EH (cell line): ENCODE data around the gene ASIC3.
"Not testable (repeated sequence)": the region's sequence is repeated elsewhere in the genome, so short reads cannot be mapped to it uniquely, and the experiment has no call there.

Source experiments
- DNase-seq: peaks from one replicate; pipeline ENCODE4 v3.0.0-alpha.2; 2015; ENCODE audit warnings: low read depth

The ASIC3 gene

DNA sequence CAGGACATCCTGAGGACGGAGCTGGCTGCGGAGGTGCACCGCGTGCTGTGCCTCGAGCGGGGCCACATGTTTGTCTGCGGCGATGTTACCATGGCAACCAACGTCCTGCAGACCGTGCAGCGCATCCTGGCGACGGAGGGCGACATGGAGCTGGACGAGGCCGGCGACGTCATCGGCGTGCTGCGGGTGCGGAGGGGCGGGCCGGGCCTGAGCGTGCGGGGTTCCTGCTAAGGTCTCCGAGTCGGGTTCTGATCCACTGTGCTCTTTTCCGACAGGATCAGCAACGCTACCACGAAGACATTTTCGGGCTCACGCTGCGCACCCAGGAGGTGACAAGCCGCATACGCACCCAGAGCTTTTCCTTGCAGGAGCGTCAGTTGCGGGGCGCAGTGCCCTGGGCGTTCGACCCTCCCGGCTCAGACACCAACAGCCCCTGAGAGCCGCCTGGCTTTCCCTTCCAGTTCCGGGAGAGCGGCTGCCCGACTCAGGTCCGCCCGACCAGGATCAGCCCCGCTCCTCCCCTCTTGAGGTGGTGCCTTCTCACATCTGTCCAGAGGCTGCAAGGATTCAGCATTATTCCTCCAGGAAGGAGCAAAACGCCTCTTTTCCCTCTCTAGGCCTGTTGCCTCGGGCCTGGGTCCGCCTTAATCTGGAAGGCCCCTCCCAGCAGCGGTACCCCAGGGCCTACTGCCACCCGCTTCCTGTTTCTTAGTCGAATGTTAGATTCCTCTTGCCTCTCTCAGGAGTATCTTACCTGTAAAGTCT, 34.4 kb upstream of the ASIC3 start:
- peak; percentile 82 for DNase-seq

DNA sequence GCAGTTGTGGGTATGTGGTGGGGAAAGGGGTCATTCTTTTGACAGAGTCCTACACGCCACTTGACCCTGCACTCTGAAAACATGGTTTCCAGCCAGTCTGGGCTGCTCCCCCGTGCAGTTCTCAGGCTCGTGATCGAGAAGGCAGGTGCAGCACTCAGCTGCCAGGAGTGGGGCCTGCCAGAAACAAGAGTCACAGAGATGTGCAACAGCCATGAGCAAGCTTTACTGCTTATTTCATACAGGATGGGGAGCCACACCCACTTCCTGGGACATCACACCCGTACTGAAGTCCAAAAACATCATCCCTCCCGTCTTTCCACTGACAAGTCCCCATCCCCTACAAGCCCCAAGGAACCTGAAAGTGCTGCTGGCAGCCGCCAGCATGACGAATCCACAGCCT, 33.4 kb upstream of the ASIC3 start:
- no peak for DNase-seq

DNA sequence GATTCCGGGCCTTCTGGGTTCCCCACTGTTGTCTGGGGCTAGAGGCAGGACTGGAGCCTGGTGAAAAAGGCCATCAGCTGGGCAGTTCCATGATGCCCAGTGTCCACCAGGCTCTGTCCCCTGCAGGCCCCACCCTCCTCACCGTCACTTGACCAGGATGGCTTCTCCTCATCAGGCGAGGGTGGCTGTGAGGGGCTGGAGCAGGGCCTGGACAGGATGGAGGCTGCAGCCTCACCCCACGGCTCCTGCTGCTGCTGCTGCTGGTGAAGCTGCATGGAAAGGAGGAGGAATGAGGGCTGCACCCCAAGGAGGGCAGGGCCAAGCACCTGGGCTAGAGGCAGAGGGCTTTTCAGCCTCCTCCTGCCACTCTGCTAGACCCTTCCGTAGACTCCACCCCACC, 32.4 kb upstream of the ASIC3 start:
- no peak for DNase-seq

DNA sequence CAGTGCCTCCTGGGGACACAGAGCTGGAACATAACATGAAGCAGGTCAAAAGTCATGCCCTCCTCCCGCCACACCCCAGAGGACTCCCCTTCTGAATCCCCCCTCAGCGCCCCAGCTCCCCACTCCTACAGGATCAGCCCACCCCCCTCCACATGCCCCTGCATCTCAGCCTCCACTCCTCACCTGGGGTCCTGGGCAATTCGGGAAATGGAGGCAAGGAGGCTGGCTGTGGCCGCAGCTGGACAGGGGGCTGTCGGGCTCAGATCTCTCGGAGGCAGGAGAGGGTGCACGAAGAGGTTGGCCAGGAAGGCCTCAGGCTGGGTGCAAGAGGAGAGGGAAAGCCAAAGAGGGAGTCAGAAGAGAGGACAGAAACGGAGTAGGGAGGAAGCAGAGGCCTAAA, 31.8 kb upstream of the ASIC3 start:
- no peak for DNase-seq

DNA sequence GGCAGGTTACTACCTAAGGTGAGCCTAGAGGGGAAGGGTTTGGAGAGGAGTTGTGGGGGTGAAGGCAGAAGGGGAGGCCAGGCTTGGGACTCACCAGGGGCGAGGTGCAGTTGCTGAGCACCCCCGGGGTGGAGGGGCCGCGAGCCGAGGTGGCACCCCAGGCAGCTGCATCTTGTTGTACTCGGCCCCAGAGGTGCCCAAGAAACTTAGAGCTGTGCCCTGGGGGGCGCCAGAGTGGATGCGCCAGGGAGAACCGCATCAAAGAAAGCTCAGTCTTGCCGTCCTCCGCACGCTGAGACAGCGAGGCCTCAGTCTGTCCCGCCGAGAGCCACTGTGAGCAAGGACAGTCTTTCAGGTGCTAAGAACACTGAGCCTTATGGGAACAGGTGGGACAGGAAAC, 31.4 kb upstream of the ASIC3 start:
- no peak for DNase-seq

DNA sequence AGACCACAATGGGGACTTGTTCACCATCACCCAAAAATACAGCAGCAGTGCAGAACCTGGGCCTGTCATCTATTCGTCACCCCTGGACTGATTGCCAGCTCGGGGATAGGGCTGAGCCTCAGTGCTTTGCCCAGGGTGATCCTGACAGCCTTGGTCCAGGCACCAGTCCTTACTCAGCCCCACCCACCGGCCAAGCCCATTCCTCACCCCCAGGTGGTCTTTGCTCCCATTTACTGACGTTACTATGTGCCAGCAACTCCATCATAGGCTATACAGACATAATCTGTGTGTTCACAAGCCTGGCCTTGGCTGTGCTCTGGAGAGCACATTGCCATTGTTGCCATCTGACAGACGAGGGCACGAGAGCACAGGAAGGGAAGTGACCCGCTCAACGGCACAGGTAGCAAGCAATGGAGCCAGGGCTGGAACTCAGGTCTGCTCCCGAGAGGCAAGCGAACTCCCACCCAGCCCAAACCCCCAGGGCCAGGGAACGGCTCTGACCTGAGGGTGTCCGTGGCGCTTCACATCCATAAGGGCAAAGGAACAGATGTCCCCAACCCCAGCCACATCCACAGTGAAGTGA, 30.9 kb upstream of the ASIC3 start:
- DNase-seq, result no peak

DNA sequence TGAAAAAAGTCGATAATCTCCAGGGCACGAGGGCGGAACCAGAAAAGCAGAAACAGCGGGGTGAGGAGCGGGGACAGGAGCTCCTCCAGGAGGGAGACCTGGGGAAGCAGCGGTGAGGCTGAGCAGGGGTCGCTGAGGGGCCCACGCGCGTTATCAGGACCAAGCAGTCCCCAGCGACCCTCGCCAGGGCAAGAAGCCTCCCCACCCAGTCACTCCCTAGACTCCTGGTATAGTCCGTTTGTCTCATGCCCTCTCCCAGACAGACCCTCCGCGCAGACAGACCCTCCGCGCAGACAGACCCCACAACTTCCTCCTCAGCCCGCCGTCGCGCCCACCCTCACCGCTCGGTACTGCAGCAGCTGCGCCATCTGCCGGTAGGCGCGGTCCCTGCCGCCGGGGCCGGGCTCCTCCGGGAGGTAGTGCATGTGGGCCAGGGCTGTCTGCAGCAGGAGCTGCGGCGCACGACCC, 30.3 kb upstream of the ASIC3 start:
- DNase-seq, result peak; percentile 46

DNA sequence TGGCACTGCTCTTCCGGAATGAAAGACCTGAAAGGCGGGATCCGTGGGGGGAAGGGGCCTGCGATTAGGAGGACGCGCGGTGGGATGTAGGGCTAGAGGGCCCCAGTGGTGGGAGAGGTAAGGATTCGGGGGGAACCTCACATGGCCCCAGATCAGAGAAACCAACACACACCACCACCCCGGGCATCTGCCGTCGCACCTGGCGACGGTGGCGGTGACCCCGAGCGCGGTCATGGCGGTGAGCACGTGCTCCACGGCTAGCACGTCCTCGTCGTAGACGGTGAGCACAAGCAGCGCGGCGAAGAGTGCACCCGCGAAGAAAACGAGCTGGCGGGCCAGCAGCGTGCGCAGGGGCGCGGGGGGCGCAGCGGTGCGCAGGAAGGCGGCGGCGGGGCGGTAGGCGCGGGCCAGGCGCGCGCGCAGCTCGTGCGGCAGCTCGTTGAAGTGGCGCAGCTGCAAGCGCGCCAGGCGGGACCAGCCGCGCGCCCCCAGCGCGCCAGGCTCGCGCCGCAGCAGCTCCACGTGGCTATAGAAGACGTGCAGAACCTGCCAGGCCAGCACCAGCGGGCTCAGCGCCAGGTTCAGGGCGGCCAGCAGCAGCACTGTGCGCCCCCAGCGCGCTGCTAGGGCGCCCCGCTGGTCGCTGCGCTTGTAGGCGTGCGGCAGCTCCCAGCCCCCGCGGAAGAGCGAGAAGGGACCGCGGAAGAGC, 29.8 kb upstream of the ASIC3 start:
- DNase-seq, result peak; percentile 26

DNA sequence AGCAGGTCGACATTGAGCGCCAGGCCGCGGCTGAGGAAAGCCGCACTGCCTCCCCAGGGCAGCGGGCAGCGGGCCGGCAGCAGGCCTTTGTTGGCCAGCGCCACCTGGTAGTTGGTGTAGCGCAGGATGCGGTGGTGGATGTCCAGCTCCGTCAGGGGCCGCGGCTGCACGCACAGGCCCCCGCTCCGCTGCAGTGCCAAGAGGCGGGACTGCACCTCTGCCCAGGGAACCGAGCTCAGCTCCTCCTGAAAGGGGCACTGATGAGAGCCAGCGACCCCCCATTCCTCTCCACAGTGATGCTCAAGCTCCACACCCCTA, 29.2 kb upstream of the ASIC3 start:
- no peak for DNase-seq

DNA sequence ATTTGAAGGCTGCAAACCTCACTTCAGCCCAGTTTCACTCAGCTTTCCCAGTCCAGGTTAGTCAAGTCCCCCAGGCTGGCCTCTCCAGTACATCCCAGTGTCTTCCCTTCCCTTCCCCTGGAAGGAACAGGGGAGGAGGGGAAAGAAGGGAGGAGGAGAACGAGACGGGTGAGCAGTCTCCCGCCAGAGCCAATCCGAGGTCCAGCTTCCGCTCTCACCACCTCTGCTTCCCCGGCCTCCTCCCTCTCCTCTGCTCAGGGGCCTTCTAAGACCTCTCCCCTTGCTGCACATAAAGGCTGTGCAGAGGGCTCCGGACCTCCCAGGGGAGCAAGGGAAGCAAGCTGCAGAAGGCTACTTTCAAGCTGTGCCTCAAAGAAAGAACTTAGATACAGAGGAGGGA, 28.1 kb upstream of the ASIC3 start:
- DNase-seq, result no peak

DNA sequence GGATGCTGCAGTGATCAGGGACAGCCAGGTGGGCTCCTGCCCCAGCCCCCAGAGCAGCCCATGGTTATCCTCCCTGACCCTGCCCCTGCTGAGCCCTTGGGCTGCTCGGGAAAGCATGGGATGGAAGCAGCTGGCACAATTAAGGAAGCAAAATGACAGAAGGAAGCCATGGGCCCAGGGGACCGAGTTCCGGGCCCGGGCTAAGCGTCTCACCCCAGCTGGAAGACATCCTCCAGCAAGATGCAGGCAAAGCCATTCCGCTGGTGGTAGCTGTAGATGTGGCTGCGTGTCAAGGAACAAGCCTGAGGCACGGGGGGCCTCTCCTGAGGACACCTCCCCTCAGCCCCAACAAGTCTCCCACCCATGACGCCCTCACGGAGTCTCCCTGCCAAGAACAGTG, 25.1 kb upstream of the ASIC3 start:
- no peak for DNase-seq

DNA sequence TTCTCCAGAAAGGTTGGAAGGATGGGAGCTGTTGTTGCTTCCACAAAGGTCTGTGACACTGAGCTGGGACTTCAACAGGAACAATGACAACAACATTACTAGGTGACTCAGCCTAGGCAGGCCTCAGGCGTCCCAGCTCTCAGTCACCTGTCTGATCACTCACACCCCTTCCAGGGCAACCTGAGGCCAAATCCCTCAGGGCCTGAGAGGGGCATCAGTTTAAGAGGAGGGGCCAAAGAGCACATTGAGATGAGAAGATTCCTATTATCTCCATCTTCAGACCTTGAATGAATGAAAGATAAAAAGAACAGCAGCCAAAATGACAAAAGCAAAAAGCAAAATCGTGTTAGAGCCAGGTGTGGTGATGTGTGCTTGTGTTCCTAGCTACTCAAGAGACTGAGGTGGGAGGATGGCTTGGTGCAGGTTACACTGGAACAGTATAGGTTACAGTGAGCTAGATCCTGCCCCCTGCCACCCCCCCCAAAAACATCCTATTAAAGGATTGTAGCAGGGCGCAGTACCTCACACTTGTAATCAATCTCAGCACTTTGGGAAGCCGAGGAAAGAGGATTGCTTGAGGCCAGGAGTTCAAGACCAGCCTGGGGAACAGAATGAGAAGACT, 23.8 kb upstream of the ASIC3 start, which contains the start of gene ATG9B:
ATG9B (minus strand) TSS at position 60 of the 622 bp plus-strand sequence. CDS start 71 bp downstream, outside the sequence.
- DNase-seq, result no peak

DNA sequence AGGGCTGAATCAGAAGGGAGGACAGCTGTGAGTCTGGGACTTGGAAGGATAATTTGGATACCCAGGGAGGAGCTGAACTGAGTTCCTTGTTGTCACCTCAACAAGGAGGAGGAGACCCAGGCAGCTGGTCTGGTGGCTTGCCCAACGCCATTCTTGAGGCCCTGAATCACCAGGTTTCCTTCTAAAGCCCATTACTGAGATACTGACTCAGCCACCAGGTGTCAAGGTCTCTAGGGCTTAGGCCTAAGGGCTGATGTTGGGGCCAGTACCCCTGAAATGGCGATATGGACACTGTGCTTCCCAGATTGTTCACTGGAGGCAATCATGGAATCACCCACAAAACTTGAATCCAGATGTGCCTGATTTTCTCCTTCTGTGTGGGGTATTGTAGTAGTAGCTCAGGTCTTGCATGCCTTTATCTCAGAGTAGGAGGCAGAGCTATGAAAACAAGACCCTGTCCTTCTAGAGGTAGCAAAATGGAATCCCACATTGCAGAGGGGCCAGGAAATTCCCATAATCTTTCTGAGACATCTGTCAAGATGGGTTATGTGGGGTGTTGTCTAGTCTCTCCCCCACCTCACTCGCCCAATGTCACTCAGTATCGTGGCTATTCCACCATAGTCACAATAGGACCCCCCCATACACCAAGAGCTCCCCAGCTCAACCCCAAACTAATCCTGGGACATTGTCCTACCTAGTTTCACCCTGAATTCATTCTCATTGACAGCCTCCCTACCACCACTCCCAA, 22.2 kb upstream of the ASIC3 start:
- peak; percentile 32 for DNase-seq

DNA sequence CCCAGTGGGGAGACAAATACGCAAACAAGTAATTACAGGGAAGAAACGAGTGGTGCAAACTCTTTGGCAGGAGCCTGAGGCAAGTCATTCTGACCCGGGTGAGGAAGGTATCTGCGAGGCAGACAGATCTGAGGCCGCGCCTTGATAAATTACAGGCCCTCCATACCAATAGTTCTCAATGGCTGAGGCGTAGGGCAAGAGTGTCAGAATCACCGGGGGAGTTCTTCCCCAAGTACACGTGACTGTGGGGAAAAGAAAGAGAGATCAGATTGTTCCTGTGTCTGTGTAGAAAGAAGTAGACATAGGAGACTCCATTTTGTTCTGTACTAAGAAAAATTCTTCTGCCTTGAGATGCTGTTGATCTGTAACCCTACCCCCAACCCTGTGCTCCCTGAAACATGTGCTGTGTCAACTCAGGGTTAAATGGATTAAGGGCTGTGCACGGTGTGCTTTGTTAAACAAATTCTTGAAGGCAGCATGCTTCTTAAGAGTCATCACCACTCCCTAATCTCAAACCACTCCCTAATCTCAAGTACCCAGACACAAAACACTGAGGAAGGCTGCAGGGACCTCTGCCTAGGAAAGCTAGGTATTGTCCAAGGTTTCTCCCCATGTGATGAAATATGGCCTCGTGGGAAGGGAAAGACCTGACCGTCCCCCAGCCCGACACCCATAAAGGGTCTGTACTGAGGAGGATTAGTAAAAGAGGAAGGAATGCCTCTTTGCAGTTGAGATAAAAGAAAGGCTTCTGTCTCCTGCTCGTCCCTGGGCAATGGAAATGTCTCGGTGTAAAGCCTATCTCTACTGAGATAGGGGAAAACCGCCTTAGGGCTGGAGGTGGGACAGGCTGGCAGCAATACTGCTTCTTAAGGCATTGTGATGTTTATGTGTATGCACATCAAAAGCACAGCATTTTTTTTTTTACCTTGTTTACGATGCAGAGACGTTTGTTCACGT, 21.3 kb upstream of the ASIC3 start:
- not testable (repeated sequence) for DNase-seq

DNA sequence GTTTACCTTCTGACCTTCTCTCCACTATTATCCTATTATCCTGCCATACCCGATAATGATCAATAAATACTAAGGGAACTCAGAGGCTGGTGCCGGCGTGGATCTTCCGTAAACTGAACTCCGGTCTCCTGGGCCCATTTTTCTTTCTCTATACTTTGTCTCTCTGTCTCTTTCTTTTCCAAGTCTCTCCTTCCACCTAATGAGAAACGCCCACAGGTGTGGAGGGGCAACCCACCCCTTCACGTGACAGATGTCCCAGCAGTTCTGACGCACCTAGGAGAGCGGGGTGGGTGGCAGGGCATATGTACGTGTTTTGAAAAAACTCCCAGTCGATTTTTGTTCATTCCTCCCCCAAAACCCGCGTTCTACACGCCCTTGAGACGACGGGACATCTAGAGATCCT, 20.6 kb upstream of the ASIC3 start:
- not testable (repeated sequence) for DNase-seq

DNA sequence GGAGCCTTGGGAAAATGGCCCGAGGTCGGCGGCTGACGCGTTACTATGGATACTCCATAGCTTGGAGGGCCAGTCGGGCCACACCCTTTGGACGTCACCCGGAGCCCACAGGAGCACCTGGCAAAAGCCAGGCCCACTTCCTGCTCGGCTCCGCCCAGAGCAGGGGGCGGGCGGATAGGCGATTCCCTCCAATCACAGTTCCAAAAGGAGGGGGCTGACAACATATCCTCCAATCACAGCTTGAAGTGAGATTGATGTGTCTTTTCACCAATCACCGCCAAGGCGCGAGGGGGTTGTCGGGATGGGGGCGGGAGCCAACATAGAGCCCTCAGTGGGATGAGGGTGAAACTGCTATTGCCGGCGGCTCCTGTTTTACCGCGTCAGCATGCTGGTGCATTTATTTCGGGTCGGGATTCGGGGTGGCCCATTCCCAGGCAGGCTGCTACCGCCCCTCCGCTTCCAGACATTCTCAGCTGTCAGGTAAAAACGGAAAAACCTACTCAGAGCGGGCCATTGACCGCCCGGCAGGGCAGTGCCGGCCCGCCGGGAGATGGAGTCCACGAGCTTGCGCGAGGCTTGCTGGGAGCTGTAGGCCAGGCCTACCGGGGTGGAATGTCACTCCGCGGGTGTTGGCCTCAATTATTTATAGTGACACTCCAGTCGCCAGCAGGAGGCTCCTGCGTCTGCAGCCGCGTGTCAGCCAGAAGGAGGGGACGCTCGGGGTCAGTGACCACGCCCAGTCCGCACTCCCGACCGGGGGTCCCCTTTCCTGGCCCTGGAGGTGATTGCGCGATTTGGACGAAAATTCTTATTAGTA, 20.0 kb upstream of the ASIC3 start, which contains the start of gene ABCB8:
ABCB8 (plus strand) TSS at position 320 of the 817 bp plus-strand sequence; CDS start at position 386, 66 bp downstream.
- DNase-seq, result peak; percentile 98

DNA sequence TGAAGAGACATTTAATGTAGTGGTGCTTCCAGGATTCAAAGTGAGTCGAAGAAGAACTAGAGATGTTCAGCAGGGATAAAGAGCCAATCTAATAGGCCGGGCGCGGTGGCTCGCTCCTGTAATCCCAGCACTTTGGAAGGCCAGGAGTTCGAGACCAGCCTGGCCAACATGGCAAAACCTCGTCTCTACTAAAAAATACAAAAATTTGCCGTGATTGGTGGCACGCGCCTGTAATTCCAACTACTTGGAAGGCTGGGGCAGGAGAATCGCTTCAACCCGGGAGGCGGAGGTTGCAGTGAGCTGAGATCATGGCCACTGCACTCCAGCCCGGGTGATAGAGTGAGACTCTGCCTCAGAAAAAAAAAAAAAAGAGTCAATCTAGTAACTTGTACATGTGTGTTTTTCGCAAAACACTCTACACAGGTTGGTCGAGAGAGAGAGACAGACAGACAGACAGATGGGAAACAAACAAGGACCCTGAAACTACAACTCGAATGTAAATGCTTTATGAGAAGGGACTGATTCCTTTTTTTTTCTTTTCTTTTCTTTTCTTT, 19.3 kb upstream of the ASIC3 start:
- DNase-seq, result no peak

DNA sequence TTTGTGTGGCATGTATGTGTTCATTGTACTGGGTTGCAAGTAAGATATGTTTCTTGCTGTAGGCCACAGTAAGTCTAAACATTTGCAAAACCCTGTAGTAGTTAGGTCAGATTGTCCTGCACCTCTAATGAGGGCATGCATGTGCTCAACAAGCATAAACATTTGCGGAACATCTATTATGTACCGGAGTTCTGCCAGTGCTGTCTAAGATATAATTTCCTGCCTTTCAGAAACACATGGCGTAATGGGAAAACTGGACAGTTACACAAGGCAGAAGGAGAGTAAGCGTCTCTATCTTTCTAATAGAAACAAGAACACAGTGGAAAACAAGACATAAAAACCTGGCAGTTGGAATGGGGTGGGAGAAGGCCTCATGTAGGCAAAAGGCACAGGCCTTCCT, 17.3 kb upstream of the ASIC3 start:
- no peak for DNase-seq
